ENCODE measurements around the gene LRCH2. TPM values are rescaled to one million over a fixed set of nuclear protein-coding genes. Genes with fewer than 3 reads are reported as not detected.

Gene LRCH2
- total and polyA plus RNA-seq, 2 experiments from 2014 or later = 5.7 to 26.2 TPM

DNA sequence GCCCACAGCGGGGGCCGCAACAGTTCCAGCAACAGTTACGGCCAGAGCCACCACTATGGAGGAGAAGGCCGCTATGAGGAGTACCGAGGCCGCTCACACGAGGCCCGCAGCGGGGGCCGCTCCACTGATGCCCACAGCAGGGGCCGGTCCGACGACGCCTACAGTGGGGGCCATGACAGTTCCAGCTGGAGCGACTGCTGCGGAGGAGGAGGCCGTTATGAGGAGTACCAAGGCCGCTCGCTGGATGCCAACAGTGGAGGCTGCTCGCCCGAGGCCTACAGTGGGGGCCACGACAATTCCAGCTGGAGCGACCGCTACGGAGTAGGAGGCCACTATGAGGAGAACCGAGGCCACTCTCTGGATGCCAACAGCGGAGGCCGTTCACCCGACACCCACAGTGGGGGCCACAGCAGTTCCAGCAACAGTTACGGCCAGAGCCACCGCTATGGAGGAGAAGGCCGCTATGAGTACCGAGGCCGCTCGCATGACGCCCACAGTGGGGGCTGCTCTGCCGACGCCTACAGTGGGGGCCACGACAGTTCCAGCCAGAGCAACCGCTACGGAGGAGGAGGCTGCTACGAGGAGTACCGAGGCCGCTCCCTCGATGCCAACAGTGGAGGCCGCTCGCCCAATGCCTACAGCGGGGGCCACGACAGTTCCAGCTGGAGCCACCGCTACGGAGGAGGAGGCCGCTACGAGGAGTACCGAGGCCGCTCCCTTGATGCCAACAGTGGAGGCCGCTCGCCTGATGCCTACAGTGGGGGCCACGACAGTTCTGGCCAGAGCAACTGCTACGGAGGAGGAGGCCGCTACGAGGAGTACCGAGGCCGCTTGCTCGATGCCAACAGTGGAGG is 43.0 kb downstream of the LRCH2 start:
- H3K36me3 ChIP-seq (replicated peaks; ENCODE audit: insufficient read depth, low read depth) = no peaks in the 10 kb centered on the region
- no peaks in the 10 kb centered on the region for H3K4me1 ChIP-seq (ENCODE audit: insufficient read depth)
- no peak overlapping the region for H3K27ac ChIP-seq
- DNase-seq (ENCODE audit: low spot score) = no peak
- peaks cover 87% of the 10 kb centered on the region for H3K79me2 ChIP-seq
- H3K4me2 ChIP-seq = no peak overlapping the region
- no peaks in the 10 kb centered on the region for H3K9me3 ChIP-seq (ENCODE audit: low read depth)
- H4K20me1 ChIP-seq (ENCODE audit: insufficient read depth, poor library complexity, severe bottlenecking) = peaks cover 9% of the 10 kb centered on the region
- H3K4me3 ChIP-seq = no peak overlapping the region
- no peaks in the 10 kb centered on the region for H3K9me2 ChIP-seq (replicated peaks; ENCODE audit: insufficient read depth)
- no peaks in the 10 kb centered on the region for H3K27me3 ChIP-seq
- TF ChIP-seq, protein P1, sequence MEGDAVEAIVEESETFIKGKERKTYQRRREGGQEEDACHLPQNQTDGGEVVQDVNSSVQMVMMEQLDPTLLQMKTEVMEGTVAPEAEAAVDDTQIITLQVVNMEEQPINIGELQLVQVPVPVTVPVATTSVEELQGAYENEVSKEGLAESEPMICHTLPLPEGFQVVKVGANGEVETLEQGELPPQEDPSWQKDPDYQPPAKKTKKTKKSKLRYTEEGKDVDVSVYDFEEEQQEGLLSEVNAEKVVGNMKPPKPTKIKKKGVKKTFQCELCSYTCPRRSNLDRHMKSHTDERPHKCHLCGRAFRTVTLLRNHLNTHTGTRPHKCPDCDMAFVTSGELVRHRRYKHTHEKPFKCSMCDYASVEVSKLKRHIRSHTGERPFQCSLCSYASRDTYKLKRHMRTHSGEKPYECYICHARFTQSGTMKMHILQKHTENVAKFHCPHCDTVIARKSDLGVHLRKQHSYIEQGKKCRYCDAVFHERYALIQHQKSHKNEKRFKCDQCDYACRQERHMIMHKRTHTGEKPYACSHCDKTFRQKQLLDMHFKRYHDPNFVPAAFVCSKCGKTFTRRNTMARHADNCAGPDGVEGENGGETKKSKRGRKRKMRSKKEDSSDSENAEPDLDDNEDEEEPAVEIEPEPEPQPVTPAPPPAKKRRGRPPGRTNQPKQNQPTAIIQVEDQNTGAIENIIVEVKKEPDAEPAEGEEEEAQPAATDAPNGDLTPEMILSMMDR (IDR thresholded peaks at IDR 0.05; ENCODE audit: poor library complexity) = no peak
- TF ChIP-seq EZH2phosphoT487 (IDR thresholded peaks at IDR 0.05; ENCODE audit: low read depth, severe bottlenecking, unreplicated experiment) (no peak), EZH2 (IDR thresholded peaks at IDR 0.05; ENCODE audit: borderline replicate concordance) (no peak)
- 96% methylated on average over 54 of the region's 64 CpGs for whole genome bisulfite sequencing (ENCODE audit: low lambda C conversion rate, missing lambda C conversion rate)
- no peak overlapping the region for H2AFZ ChIP-seq

DNA sequence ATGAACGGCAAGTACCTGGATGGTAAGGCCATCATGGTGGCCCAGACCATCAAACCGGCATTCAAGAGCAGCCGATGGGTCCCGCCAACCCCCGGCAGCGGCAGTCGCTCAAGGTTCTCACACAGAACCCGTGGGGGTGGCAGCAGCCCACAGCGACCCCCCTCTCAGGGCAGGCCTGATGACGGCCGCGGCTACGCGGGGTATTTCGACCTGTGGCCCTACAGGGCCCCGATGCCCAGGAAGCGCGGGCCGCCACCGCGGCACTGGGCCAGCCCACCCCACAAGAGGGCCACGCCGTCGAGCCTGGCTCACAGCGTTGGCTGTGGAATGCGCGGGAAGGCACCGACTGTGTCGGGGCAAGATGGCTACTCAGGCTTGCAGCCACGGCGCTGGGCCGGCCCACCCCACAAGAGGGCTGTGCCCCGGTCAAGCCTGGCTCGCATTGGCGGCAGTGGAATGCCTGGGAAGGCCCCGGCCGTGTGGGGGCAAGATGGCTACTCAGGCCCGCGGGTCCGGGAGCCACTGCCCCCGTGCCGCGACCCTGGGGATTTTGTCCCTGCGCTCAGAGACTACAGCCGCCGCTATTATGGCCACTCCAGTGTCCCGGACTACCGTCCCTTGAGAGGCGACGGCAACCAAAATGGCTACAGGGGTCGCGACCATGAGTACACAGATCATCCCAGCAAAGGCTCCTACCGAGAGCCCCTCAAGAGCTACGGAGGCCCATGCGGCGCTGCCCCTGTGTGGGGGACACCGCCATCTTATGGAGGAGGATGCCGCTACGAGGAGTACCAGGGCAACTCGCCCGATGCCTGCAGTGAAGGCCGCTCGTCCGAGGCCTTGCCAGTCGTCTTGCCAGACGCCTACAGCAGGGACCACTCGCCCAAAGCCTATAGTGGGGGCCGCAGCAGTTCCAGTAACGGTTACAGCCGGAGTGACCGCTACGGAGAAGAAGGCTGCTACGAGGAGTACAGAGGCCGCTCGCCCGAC is 44.0 kb downstream of the LRCH2 start:
- Histone ChIP-seq H3K9me2 (replicated peaks; ENCODE audit: insufficient read depth) (no peaks in the 10 kb centered on the region), H3K4me3 (no peak overlapping the region), H3K4me2 (no peak overlapping the region), H2AFZ (no peak overlapping the region), H3K9me3 (ENCODE audit: low read depth) (no peaks in the 10 kb centered on the region), H3K4me1 (ENCODE audit: insufficient read depth) (no peaks in the 10 kb centered on the region), H4K20me1 (ENCODE audit: insufficient read depth, poor library complexity, severe bottlenecking) (peaks cover 9% of the 10 kb centered on the region), H3K27ac (no peak overlapping the region), H3K79me2 (peaks cover 87% of the 10 kb centered on the region), H3K27me3 (no peaks in the 10 kb centered on the region), H3K36me3 (replicated peaks; ENCODE audit: insufficient read depth, low read depth) (no peaks in the 10 kb centered on the region)
- DNase-seq (ENCODE audit: low spot score) = no peak
- no peak for TF ChIP-seq EZH2 (IDR thresholded peaks at IDR 0.05; ENCODE audit: borderline replicate concordance)
- no peak for TF ChIP-seq EZH2phosphoT487 (IDR thresholded peaks at IDR 0.05; ENCODE audit: low read depth, severe bottlenecking, unreplicated experiment)
- TF ChIP-seq, protein P1 (IDR thresholded peaks at IDR 0.05; ENCODE audit: poor library complexity) = no peak
- over 99% methylated on average over 61 of the region's 76 CpGs for WGBS (ENCODE audit: low lambda C conversion rate, missing lambda C conversion rate)

DNA sequence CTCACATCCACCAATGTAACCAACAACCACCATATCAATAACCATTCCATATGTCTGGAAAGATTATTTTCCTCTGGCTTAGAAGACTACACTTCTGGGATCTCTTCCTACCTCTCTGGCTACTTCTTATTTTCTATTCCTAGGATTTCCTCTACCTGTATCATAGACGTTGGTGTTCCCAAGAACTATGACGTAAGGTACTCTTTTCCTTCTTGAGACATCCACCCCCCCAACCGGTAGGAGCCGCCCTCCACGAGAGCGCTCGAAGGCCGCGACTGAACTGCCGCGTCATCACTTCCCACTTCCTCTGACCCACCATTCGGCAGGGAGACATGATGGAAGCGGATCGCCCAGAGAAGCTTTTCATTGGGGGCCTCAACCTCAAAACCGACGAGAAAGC is 44.8 kb downstream of the LRCH2 start, which contains the start of gene RBMXL3:
Gene RBMXL3 (plus strand): TSS at position 301 of the 400 bp plus-strand sequence. CDS start 32 bp downstream, at position 333.
- no peaks in the 10 kb centered on the region for H3K9me3 ChIP-seq (ENCODE audit: low read depth)
- H3K9me2 ChIP-seq (replicated peaks; ENCODE audit: insufficient read depth) = no peaks in the 10 kb centered on the region
- peaks cover 80% of the 10 kb centered on the region for H3K79me2 ChIP-seq
- H2AFZ ChIP-seq = no peak within 1 kb of the TSS
- H4K20me1 ChIP-seq (ENCODE audit: insufficient read depth, poor library complexity, severe bottlenecking) = peaks cover 2% of the 10 kb centered on the region
- no peak within 1 kb of the TSS for H3K27ac ChIP-seq
- no peaks in the 10 kb centered on the region for H3K27me3 ChIP-seq
- no peaks in the 10 kb centered on the region for H3K4me1 ChIP-seq (ENCODE audit: insufficient read depth)
- H3K4me3 ChIP-seq = no peak within 1 kb of the TSS
- H3K36me3 ChIP-seq (replicated peaks; ENCODE audit: insufficient read depth, low read depth) = no peaks in the 10 kb centered on the region
- no peak within 1 kb of the TSS for H3K4me2 ChIP-seq
- 98% methylated on average over 16 of the region's 16 CpGs for WGBS (ENCODE audit: low lambda C conversion rate, missing lambda C conversion rate)
- TF ChIP-seq, protein P1 (IDR thresholded peaks at IDR 0.05; ENCODE audit: poor library complexity) = no peak
- TF ChIP-seq EZH2 (IDR thresholded peaks at IDR 0.05; ENCODE audit: borderline replicate concordance) = no peak
- no peak for TF ChIP-seq EZH2phosphoT487 (IDR thresholded peaks at IDR 0.05; ENCODE audit: low read depth, severe bottlenecking, unreplicated experiment)
- DNase-seq (ENCODE audit: low spot score) = no peak
